B cell (primary cell): ENCODE measurements around the gene CCDC107.

ENCODE experiments used
- EZH2 ChIP-seq: IDR thresholded peaks from 2 replicates; pipeline ENCODE4 v1.6.1; 2012; ENCODE audit warnings: borderline replicate concordance, low read depth, mild to moderate bottlenecking, moderate library complexity, low read length; ENCODE audit not compliant: insufficient read depth, poor library complexity, severe bottlenecking
- TF ChIP-seq, protein P1 (sequence below): fragments of 200-600 bp; IDR thresholded peaks from one replicate; pipeline ENCODE4 v1.8.0; 2022; ENCODE audit warnings: antibody characterized with exemption, mild to moderate bottlenecking

- TF ChIP-seq, protein P1, sequence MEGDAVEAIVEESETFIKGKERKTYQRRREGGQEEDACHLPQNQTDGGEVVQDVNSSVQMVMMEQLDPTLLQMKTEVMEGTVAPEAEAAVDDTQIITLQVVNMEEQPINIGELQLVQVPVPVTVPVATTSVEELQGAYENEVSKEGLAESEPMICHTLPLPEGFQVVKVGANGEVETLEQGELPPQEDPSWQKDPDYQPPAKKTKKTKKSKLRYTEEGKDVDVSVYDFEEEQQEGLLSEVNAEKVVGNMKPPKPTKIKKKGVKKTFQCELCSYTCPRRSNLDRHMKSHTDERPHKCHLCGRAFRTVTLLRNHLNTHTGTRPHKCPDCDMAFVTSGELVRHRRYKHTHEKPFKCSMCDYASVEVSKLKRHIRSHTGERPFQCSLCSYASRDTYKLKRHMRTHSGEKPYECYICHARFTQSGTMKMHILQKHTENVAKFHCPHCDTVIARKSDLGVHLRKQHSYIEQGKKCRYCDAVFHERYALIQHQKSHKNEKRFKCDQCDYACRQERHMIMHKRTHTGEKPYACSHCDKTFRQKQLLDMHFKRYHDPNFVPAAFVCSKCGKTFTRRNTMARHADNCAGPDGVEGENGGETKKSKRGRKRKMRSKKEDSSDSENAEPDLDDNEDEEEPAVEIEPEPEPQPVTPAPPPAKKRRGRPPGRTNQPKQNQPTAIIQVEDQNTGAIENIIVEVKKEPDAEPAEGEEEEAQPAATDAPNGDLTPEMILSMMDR, result no peak
- TF ChIP-seq EZH2, result no peak
Measured at GRCh38 chr9:35629597-35629996, 28.5 kb upstream of the CCDC107 start.
